ENCODE results near the gene ARHGAP26.

Gene ARHGAP26

GRCh38 chr5:143001764-143002351 lies 231.7 kb downstream of the ARHGAP26 start:
- FAIRE-seq (no peak), DNase-seq (ENCODE audit: insufficient read length, low spot score) (peak; percentile 15)

DNA sequence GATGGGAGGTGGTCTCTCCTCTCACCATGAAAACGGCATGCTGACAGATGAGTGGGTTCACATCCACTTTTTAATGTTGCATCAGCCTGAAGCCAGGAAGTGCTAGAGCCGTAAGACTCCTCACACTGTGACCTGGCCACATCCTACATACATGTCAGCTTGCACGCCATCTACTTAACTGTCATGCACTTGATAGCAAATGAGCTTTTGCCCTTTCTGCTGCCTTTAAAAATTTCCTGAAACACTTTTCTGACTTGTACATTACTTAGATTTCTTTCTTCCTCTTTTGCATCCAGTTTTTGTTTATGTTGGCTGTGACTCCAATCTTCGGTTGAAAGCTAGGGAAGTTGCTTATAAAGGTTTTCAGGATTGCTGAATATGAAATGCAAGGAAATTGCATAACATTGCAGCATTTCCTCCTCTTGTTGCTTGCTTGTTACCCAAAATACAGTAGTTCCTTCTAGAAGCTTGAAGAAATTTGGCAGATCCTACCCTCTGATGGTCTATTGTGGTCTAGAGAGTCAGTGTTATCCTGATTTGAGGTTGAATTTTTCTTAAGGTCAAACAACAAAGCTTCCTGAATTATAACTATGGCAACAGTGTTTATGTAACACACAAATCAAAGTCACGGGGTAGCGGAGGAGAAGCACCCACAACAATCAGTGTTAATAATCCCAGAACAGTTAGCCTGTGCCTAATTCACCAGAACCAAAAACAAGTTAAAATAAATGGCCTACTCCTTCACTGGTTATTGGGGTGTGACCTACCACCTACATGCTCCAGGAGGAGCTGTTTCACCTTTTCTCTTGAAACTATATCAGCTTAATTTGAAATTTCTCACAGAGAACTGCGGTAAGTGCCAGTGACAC lies 232.5 kb downstream of the ARHGAP26 start:
- FAIRE-seq (no peak), DNase-seq (ENCODE audit: insufficient read length, low spot score) (peak; percentile 38)

DNA sequence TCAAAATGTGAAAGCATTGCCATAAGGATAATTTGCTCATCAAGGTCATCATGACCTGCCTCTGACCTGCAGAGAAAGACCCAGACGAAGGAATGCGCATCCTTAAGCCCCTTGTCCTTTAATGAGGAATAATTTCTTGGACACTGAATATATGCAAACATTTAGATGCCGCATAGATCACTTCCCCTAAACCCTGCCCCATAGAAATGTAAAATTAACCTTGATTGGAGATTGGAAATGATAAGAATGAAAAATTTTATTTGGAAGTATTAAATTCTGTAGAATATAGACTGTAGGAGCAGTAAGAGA lies 233.1 kb downstream of the ARHGAP26 start:
- FAIRE-seq: no peak
- no peak for DNase-seq (ENCODE audit: insufficient read length, low spot score)

GRCh38 chr5:143004361-143005145 lies 234.4 kb downstream of the ARHGAP26 start:
- FAIRE-seq (no peak), DNase-seq (ENCODE audit: insufficient read length, low spot score) (no peak)

- FAIRE-seq: no peak
Observed at GRCh38 chr5:143006501-143006900, 236.3 kb downstream of the ARHGAP26 start.

GRCh38 chr5:143008032-143008431 lies 237.9 kb downstream of the ARHGAP26 start:
- DNase-seq (ENCODE audit: insufficient read length, low spot score): no peak
- no peak for FAIRE-seq

More at GRCh38 chr5:143006501-143006900, 236.3 kb downstream of the ARHGAP26 start:
- no peak for DNase-seq (ENCODE audit: insufficient read length, low spot score)

GRCh38 chr5:143008809-143009521 lies 238.8 kb downstream of the ARHGAP26 start:
- DNase-seq (ENCODE audit: insufficient read length, low spot score): peak; percentile 53
- peak; percentile 81 for FAIRE-seq

DNA sequence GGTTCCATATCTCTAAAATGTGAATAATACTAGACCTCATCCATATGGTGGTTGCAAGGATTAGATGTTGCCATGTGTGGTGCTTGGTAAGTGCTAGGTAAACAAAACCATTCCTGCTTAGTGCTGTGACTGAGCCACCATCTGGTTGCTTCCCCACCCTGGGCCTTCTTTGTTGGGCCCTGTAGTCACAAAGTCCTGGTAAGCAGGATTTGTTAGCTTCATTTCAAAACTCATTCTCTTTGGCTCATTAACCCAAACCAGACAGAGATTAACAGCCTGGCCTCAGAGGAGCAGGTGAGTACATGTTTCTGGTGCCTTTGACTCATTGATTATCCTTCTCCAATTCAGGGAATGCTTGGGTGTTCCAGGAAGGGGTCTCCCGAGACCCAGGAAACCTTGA lies 240.2 kb downstream of the ARHGAP26 start:
- DNase-seq (ENCODE audit: insufficient read length, low spot score): no peak
- FAIRE-seq: no peak

GRCh38 chr5:143011585-143011984 lies 241.4 kb downstream of the ARHGAP26 start:
- peak; percentile 23 for DNase-seq (ENCODE audit: insufficient read length, low spot score)
- FAIRE-seq: no peak

- no peak for DNase-seq (ENCODE audit: insufficient read length, low spot score)
- no peak for FAIRE-seq
Observed at GRCh38 chr5:143013176-143013891, 243.2 kb downstream of the ARHGAP26 start.

DNA sequence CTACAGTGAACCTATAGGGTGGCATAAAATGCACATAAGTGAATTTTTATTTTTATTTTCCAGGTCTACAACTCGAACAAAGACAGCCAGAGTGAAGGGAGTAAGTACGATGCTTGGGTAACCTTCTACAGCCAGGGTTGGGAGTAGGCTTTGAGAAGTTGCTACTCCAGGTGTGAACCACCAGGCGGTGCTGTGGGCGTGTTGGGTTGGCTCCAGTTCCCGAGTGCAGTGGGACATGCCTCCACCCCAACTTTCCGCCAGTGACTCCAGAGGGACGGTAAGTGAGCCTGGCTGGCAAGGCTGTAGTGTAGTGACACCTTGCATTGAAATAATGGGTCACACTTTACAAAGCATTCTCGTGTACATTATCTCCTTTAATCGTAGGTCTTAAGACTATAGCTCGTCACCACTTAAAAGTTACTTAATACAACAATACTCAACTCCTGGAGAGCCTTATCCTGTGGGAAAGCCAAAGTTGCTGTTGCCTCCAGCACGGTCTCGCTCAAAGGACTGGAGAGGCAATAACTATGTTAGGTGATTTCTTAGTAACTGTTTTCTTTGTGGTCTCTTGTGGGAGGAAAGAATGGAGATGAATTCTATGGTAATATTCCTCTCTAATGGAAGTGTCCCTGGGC lies 244.0 kb downstream of the ARHGAP26 start:
- DNase-seq (ENCODE audit: insufficient read length, low spot score) (peak; percentile 25), FAIRE-seq (no peak)

DNA sequence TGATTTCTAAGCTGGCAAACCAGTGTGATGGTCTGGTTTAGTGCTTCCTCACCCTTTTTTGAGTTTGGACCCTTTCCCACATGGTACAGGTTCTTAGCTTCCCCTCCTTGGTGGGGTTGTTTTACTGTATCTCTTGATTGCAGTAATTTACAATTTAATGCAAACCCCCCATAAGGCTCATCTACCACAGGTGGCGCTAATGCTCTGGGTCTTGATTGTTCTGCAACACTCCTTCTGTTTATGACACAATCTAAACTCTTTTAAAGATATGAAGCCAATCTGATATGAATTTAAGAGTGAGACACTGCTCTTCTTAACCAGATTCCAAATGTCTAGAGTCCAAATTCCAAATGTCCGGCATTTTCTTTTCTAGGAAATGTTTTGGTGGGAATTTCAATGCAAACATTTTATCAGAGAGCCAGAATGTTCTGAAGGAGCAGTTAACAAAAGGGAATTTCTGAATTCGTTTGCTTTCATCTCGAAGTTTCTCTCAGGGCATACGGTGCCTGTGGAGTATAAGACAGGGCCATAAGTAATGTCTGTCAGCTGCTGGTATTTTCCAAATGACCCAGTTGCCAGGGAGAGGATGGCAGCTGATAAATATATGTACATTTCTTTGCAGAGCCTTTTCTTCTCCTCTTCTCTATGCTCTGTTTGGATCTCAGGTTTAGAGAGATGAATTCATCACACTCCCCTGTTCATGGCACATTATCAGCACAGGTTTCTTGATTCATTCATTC lies 246.8 kb downstream of the ARHGAP26 start:
- FAIRE-seq: no peak
- peak; percentile 50 for DNase-seq (ENCODE audit: insufficient read length, low spot score)

DNA sequence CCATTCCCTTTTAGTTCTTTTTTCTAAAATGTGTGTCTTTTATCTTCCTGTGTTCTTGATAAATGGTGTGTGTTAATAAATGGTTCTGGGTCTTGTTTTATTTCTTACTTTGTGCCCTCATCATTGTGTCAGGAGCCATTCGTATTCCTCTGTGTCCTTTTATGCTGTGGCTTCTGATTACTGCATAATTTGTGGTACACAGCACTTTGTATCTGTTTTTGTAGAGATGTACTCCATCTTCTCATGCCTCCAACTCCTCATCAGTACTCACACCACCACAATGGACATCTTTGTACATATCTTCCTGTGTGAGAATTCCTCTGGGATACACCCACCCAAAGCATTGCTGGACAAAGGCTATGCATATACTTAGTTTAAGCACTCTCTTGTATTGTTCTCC lies 247.4 kb downstream of the ARHGAP26 start:
- no peak for DNase-seq (ENCODE audit: insufficient read length, low spot score)
- no peak for FAIRE-seq

GRCh38 chr5:143017992-143018391 lies 247.8 kb downstream of the ARHGAP26 start:
- FAIRE-seq: no peak
- no peak for DNase-seq (ENCODE audit: insufficient read length, low spot score)

DNA sequence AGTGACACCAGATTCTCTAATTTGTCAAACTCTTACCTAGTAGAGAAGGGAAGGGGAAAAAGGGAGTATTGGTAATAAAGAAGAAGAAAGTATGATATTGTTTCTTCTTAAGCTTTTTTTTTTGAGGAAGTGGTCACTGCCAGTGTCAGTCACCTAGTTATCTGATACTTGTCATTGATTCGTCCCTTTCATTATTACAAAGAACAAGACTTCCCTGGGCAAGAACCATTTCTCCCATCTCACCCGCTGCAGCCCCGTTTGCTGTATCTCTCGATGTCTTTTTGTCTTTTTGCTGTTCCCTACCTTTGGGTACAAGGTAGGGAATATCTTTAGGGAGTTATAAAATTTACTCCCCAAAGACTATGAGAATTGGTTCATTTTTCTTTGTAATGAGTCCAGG lies 249.0 kb downstream of the ARHGAP26 start:
- no peak for DNase-seq (ENCODE audit: insufficient read length, low spot score)

GRCh38 chr5:143019614-143020515 lies 249.7 kb downstream of the ARHGAP26 start:
- DNase-seq (ENCODE audit: insufficient read length, low spot score) (no peak), FAIRE-seq (no peak)

More for the DNA sequence above, 249.0 kb downstream of the ARHGAP26 start:
- FAIRE-seq: no peak

DNA sequence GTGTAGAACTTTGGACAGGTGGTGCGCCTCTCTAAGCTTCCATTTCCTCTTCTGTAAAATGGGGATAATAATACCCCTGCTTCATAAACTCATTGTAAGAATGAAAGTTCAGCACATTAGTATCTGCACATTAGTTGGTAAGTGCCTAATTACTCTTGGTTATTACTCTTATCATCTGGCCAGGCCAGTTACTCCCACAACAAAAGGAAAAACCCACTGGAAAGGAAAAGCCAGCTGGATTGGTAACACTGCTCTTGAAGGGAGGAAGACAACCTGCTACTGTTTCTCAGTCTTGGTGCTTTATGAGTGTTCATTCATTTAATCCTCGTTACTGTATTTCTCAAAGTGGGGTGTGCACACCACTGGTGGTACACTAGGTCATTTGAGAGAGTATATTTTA lies 251.4 kb downstream of the ARHGAP26 start:
- no peak for FAIRE-seq
- DNase-seq (ENCODE audit: insufficient read length, low spot score): no peak

All from HTR-8/SVneo (cell line).